Measurements from ENCODE around the gene F2R.

- no peak for TF ChIP-seq EZH2 (IDR thresholded peaks at IDR 0.05; ENCODE audit: borderline replicate concordance, control insufficient read depth, low read depth, low read length)
- no peak for TF ChIP-seq CTCF (IDR thresholded peaks at IDR 0.05 in 2 of 3, conservative IDR thresholded peaks at IDR 0.05 in 1 of 3; ENCODE audit: control insufficient read depth in 2 of 3, extremely low read depth in 1 of 3, insufficient read depth in 1 of 3, low read depth in 3 of 3, low read length in 3 of 3)
Observed at GRCh38 chr5:76709762-76710161, 6.2 kb upstream of the F2R start.
